Measurements from ENCODE around the gene LGSN. TPM values are rescaled to one million over a fixed set of nuclear protein-coding genes. Genes with fewer than 3 reads are reported as not detected.

Gene LGSN
- total and polyA plus RNA-seq, 2 of the 8 experiments (the other 6 are each of a cell fraction or from before 2014, with no cell fraction given): 0.08 TPM; not detected in 1

DNA sequence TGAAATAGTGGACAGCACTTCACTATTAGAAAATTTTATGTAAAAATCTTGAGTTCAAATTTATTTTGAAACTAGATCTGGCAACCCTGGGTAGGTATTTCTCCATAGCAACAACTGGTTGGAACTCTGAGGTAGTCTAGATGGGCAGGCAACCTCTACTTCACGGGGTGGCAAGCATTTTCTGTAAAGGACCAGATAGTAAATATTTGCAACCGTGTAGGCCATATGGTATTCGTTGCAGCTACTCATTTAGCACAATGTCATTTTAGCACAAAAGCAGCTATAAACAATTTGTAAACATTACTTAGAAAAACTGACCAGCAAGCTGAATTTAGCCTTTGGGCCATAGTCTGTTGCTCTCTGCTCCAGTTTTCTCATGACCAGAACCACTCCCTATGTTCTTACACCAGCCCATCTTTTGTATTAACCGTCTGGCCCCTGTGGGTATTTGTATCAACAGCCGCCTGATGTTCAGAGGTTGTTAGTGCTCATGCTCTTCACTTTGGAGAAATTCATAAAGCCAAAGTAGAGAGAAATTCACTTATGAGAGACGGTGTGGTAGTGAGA is 29.2 kb downstream of the LGSN start:
- H2BK15ac ChIP-seq (ENCODE audit: low read length): no peak overlapping the region
- H3K36me3 ChIP-seq (ENCODE audit: control insufficient read depth in 2 of 4, insufficient read depth in 4 of 4, low read length in 3 of 4): no peaks in the 10 kb centered on the region
- no peaks in the 10 kb centered on the region for H3K9me3 ChIP-seq (ENCODE audit: insufficient read depth in 2 of 2, low read depth in 1 of 2, low read length in 1 of 2)
- CTCF ChIA-PET (ENCODE audit: partially characterized antibody): no interaction called here
- no peak overlapping the region for H2AFZ ChIP-seq (ENCODE audit: low read length)
- H4K91ac ChIP-seq (replicated peaks; ENCODE audit: insufficient read length, low read length): no peak overlapping the region
- H3K4me2 ChIP-seq (ENCODE audit: insufficient read depth in 1 of 2, low read depth in 2 of 2, low read length in 2 of 2): no peak overlapping the region
- DNase-seq (ENCODE audit: low read depth in 1 of 2, low spot score in 2 of 2) (no peak), FAIRE-seq (no peak)
- H3K56ac ChIP-seq (replicated peaks; ENCODE audit: insufficient read length, low read depth, low read length): no peak overlapping the region
- no peak overlapping the region for H2BK20ac ChIP-seq (ENCODE audit: low read length)
- H3K23me2 ChIP-seq (ENCODE audit: low read depth, low read length): no peaks in the 10 kb centered on the region
- no peak overlapping the region for H2BK5ac ChIP-seq (ENCODE audit: low read depth, low read length)
- H3K23ac ChIP-seq (ENCODE audit: insufficient read length): no peak overlapping the region
- H4K8ac ChIP-seq (ENCODE audit: extremely low read depth, insufficient read depth, low read length): no peak overlapping the region
- no peak overlapping the region for H3K27ac ChIP-seq (ENCODE audit: low read depth, low read length)
- peaks cover 0 to under 1% (median 0%) of the 10 kb centered on the region in 4 experiments; a peak in 1 of 7 replicates for H3K4me1 ChIP-seq (replicated peaks in 1 of 4; ENCODE audit: control insufficient read depth in 3 of 4, insufficient read depth in 4 of 4, low read length in 3 of 4)
- no peak overlapping the region for H3K4ac ChIP-seq (replicated peaks; ENCODE audit: insufficient read length, low read depth, low read length)
- H2BK12ac ChIP-seq (ENCODE audit: low read depth, low read length): no peak overlapping the region
- no peak overlapping the region for H3K14ac ChIP-seq (ENCODE audit: insufficient read length)
- no peak overlapping the region for H2AK5ac ChIP-seq (ENCODE audit: low read depth, low read length)
- H2BK120ac ChIP-seq (replicated peaks; ENCODE audit: low read depth, low read length): no peak overlapping the region
- no peak overlapping the region for H4K5ac ChIP-seq (ENCODE audit: insufficient read length, low read depth, low read length)
- no peak overlapping the region for H3K4me3 ChIP-seq (ENCODE audit: extremely low read depth in 1 of 4, insufficient read depth in 2 of 4, low read depth in 3 of 4, low read length in 4 of 4)
- no peaks in the 10 kb centered on the region for H4K20me1 ChIP-seq (replicated peaks in 1 of 2; ENCODE audit: control insufficient read depth in 1 of 2, insufficient read depth in 2 of 2, low read length in 2 of 2)
- H3K9ac ChIP-seq (replicated peaks in 1 of 4; ENCODE audit: extremely low read depth in 1 of 4, low read depth in 3 of 4, low read length in 3 of 4): no peak overlapping the region
- H3K79me1 ChIP-seq (ENCODE audit: low read depth, low read length): no peaks in the 10 kb centered on the region
- H3K27me3 ChIP-seq (replicated peaks in 1 of 4; ENCODE audit: control insufficient read depth in 3 of 4, extremely low read depth in 1 of 4, insufficient read depth in 3 of 4, low read length in 3 of 4): no peaks in the 10 kb centered on the region
- TF ChIP-seq, protein P1, sequence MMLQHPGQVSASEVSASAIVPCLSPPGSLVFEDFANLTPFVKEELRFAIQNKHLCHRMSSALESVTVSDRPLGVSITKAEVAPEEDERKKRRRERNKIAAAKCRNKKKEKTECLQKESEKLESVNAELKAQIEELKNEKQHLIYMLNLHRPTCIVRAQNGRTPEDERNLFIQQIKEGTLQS (IDR thresholded peaks at IDR 0.05; ENCODE audit: insufficient read depth, low read depth, low read length): no peak
- TF ChIP-seq TEAD4 (IDR thresholded peaks at IDR 0.05; ENCODE audit: low read depth, low read length) (no peak), RXRA (IDR thresholded peaks at IDR 0.05; ENCODE audit: insufficient read depth, low read depth, low read length) (no peak), BRCA1 (IDR thresholded peaks at IDR 0.05; ENCODE audit: low read depth, low read length) (no peak), NANOG (IDR thresholded peaks at IDR 0.05; ENCODE audit: insufficient read depth, low read depth, low read length, poor library complexity, severe bottlenecking) (no peak), POU5F1 (IDR thresholded peaks at IDR 0.05; ENCODE audit: low read depth, low read length) (no peak)
- POLR2A ChIA-PET (ENCODE audit: partially characterized antibody): interaction anchor here (0.7 kb wide), 1 partner anchor 282 kb away, joined by 7 read pairs; no protein-coding TSS in a partner anchor
- 92% methylated on average over 6 of the region's 6 CpGs; no CpG with 5 or more reads in 1 of the 2 experiments for WGBS, 2 experiments (ENCODE audit: extremely low coverage in 1 of 2, insufficient coverage in 1 of 2, insufficient read length in 1 of 2, insufficient replicate concordance in 2 of 2, low coverage in 1 of 2, low lambda C conversion rate in 2 of 2, missing lambda C conversion rate in 1 of 2)
- H3K18ac ChIP-seq (ENCODE audit: extremely low read depth, low read length): no peak overlapping the region
- no peaks in the 10 kb centered on the region for H3K79me2 ChIP-seq (ENCODE audit: control insufficient read depth in 1 of 2, insufficient read depth in 2 of 2, low read length in 2 of 2)

Data from H1 (cell line).